Caco-2 (cell line): ENCODE results near the gene MCC. TPM values are rescaled to one million over a fixed set of nuclear protein-coding genes. Genes with fewer than 3 reads are reported as not detected.

ENCODE experiments used
- BruUV-seq: library from RNA; stranded (reverse); fragments of 400-500 nt; replicated peaks from 2 replicates; lab custom pipeline; 2021; lab: Mats Ljungman, UMichigan
- CTCF ChIA-PET: fragments of 300-600 bp; sonication (Branson Sonifier 250); formaldehyde crosslinking; loops from one replicate; lab custom pipeline; 2022; ENCODE audit warnings: antibody characterized with exemption; lab: Charles Lee
- POLR2A ChIA-PET: fragments of 300-600 bp; sonication (Branson Sonifier 250); formaldehyde crosslinking; loops from one replicate; lab custom pipeline; 2022; ENCODE audit warnings: antibody characterized with exemption; lab: Charles Lee
- DNase-seq, 2 experiments: peaks; one replicate each; pipeline versions ENCODE4 v3.0.0 to v3.0.0-alpha.2; 2020 to 2022
- H3K27me3 ChIP-seq: replicated peaks from 2 replicates; pipeline ENCODE4 v1.6.0; 2011; ENCODE audit warnings: low read length; ENCODE audit not compliant: control insufficient read depth, insufficient read depth
- H3K36me3 ChIP-seq: 2 replicates; pipeline ENCODE4 v1.5.1; 2011; ENCODE audit warnings: low read length; ENCODE audit not compliant: control insufficient read depth, insufficient read depth
- H3K4me1 ChIP-seq: fragments of 250-450 bp; sonication (Bioruptor Pico); 2 replicates; pipeline ENCODE4 v1.5.1; 2020; ENCODE audit warnings: mild to moderate bottlenecking
- H3K4me3 ChIP-seq: 2 replicates; pipeline ENCODE4 v1.5.1; 2011; ENCODE audit warnings: low read depth, mild to moderate bottlenecking, control low read depth, low read length
- H3K9me3 ChIP-seq: fragments of 250-450 bp; sonication (Bioruptor Pico); 2 replicates; pipeline ENCODE4 v1.5.1; 2020; ENCODE audit warnings: mild to moderate bottlenecking, moderate library complexity
- H3K27ac Mint-ChIP-seq: one replicate; pipeline ENCODE4 v1.8.0; 2022; ENCODE audit warnings: mixed read lengths; ENCODE audit not compliant: unreplicated experiment
- H3K27me3 Mint-ChIP-seq: one replicate; pipeline ENCODE4 v1.8.0; 2022; ENCODE audit warnings: mixed read lengths; ENCODE audit not compliant: insufficient read depth, unreplicated experiment
- H3K36me3 Mint-ChIP-seq: one replicate; pipeline ENCODE4 v1.8.0; 2022; ENCODE audit warnings: mild to moderate bottlenecking, mixed read lengths; ENCODE audit not compliant: insufficient read depth, unreplicated experiment
- H3K4me1 Mint-ChIP-seq: one replicate; pipeline ENCODE4 v1.8.0; 2022; ENCODE audit warnings: low read depth, mixed read lengths; ENCODE audit not compliant: unreplicated experiment
- H3K4me3 Mint-ChIP-seq: one replicate; pipeline ENCODE4 v1.8.0; 2022; ENCODE audit warnings: mild to moderate bottlenecking, moderate library complexity, mixed read lengths; ENCODE audit not compliant: unreplicated experiment
- H3K9me3 Mint-ChIP-seq: one replicate; pipeline ENCODE4 v1.8.0; 2022; ENCODE audit warnings: mixed read lengths; ENCODE audit not compliant: unreplicated experiment
- intact Hi-C: fragments of 100-400 bp; cut with micrococcal nuclease; formaldehyde crosslinking; loops from one replicate; pipeline ENCODE4 v1.10.0; 2022; ENCODE audit not compliant: unreplicated experiment
- total RNA-seq: library from RNA; stranded (reverse); gene quantifications from 2 replicates; pipeline ENCODE4 v1.2.3, GENCODE V29; 2022
- TF ChIP-seq, protein P1 (sequence below), 2 experiments: fragments of 200-600 bp in 1 of 2; IDR thresholded peaks; 1 replicate in 1 of 2; 2 replicates in 1 of 2; pipeline versions ENCODE4 v1.5.1 to v1.8.0; 2011 to 2022; ENCODE audit warnings: antibody characterized with exemption in 1 of 2, control low read depth in 1 of 2, inconsistent platforms in 1 of 2, low read depth in 1 of 2, low read length in 1 of 2, mild to moderate bottlenecking in 1 of 2, moderate library complexity in 1 of 2; ENCODE audit not compliant: insufficient read depth in 1 of 2, severe bottlenecking in 1 of 2, unreplicated experiment in 1 of 2

MCC gene
- total RNA-seq, 1 experiment from 2014 or later: 0.09 TPM

DNA sequence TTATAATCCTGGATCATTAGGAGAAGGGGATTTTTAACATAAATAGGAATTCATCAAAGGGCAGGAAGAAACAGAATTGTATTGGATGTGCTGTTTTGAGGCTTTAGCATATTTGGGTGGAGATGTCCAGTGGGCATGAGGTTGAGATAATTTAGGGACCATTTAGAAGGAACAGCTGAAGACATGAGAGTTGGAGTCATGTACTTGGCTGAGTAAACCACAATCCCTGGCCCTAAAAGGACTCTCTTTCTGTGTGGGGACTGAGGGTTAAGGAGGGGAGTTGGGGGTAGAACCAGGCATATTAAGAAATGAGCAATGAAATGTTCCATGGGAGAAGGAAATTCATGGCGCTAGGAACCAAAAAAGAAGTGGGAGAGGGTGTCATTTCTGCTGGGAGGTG, 450.1 kb downstream of the MCC start:
- Mint-ChIP-seq H3K9me3 (no peaks in the 10 kb centered on the region), H3K4me1 (no peaks in the 10 kb centered on the region), H3K36me3 (no peaks in the 10 kb centered on the region), H3K27me3 (no peaks in the 10 kb centered on the region), H3K4me3 (no peak overlapping the region), H3K27ac (no peak overlapping the region)
- H3K27me3 ChIP-seq: no peaks in the 10 kb centered on the region
- no peaks in the 10 kb centered on the region for H3K4me1 ChIP-seq
- no TSS peak for BruUV-seq
- no peaks in the 10 kb centered on the region for H3K9me3 ChIP-seq
- no peaks in the 10 kb centered on the region for H3K36me3 ChIP-seq
- no peak for DNase-seq
- H3K4me3 ChIP-seq: no peak overlapping the region
- TF ChIP-seq, protein P1, sequence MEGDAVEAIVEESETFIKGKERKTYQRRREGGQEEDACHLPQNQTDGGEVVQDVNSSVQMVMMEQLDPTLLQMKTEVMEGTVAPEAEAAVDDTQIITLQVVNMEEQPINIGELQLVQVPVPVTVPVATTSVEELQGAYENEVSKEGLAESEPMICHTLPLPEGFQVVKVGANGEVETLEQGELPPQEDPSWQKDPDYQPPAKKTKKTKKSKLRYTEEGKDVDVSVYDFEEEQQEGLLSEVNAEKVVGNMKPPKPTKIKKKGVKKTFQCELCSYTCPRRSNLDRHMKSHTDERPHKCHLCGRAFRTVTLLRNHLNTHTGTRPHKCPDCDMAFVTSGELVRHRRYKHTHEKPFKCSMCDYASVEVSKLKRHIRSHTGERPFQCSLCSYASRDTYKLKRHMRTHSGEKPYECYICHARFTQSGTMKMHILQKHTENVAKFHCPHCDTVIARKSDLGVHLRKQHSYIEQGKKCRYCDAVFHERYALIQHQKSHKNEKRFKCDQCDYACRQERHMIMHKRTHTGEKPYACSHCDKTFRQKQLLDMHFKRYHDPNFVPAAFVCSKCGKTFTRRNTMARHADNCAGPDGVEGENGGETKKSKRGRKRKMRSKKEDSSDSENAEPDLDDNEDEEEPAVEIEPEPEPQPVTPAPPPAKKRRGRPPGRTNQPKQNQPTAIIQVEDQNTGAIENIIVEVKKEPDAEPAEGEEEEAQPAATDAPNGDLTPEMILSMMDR (IDR thresholded peaks at IDR 0.05; ENCODE audit: insufficient read depth in 1 of 2, low read depth in 1 of 2, low read length in 1 of 2, severe bottlenecking in 1 of 2, unreplicated experiment in 1 of 2): no peak
- ChIA-PET POLR2A (no interaction called here), CTCF (no interaction called here)
- intact Hi-C loops: no loop called here

DNA sequence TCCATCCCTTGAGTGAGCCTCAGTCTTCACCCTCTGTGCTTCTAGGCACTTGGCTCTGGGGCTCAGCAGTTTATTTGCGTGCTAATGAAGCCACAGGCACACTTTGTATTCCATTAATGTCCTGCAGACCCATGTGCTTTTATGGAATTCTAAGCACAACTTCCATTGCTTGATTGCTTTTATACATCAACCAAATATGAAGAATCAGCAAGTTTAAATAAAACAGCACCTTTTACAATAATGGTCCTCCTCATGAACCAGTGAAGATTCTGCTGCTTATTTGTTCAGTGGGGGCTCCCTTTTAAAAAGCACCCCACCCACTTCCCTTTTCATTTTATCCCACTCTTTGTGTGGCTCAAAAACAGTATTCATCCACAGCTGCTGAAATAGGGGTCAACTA, 451.4 kb downstream of the MCC start:
- Mint-ChIP-seq H3K9me3 (no peaks in the 10 kb centered on the region), H3K36me3 (no peaks in the 10 kb centered on the region), H3K27me3 (no peaks in the 10 kb centered on the region), H3K4me1 (no peaks in the 10 kb centered on the region), H3K27ac (no peak overlapping the region), H3K4me3 (no peak overlapping the region)
- H3K4me1 ChIP-seq: no peaks in the 10 kb centered on the region
- intact Hi-C loops: no loop called here
- no peaks in the 10 kb centered on the region for H3K9me3 ChIP-seq
- TF ChIP-seq, protein P1 (IDR thresholded peaks at IDR 0.05; ENCODE audit: insufficient read depth in 1 of 2, low read depth in 1 of 2, low read length in 1 of 2, severe bottlenecking in 1 of 2, unreplicated experiment in 1 of 2): no peak
- no peak for DNase-seq
- no peaks in the 10 kb centered on the region for H3K36me3 ChIP-seq
- H3K27me3 ChIP-seq: no peaks in the 10 kb centered on the region
- no peak overlapping the region for H3K4me3 ChIP-seq
- no TSS peak for BruUV-seq
- CTCF ChIA-PET: no interaction called here
- POLR2A ChIA-PET: no interaction called here

DNA sequence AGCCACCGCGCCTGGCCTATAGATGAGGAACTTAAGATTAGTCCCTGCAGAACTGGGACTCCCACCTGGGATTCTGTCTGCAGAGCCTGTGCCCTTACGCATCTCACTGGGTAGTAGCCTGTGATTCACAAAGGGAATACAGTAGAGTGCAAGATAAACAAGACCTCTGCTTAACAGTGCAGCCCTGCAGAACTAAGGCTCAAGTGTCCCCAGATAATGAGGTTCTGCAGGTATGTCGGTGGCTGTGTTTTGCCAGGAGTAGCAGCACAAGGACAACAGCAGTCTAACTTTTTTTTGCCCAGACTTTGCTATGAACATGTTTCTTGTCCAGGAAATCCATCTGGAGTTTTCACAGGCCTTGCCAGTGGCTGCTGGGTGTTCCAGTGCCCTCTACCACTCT, 451.9 kb downstream of the MCC start:
- Mint-ChIP-seq H3K4me1 (no peaks in the 10 kb centered on the region), H3K9me3 (no peaks in the 10 kb centered on the region), H3K36me3 (no peaks in the 10 kb centered on the region), H3K27ac (no peak overlapping the region), H3K27me3 (no peaks in the 10 kb centered on the region), H3K4me3 (no peak overlapping the region)
- TF ChIP-seq, protein P1 (IDR thresholded peaks at IDR 0.05; ENCODE audit: insufficient read depth in 1 of 2, low read depth in 1 of 2, low read length in 1 of 2, severe bottlenecking in 1 of 2, unreplicated experiment in 1 of 2): no peak
- ChIA-PET CTCF (no interaction called here), POLR2A (no interaction called here)
- no peaks in the 10 kb centered on the region for H3K36me3 ChIP-seq
- no peaks in the 10 kb centered on the region for H3K9me3 ChIP-seq
- no peaks in the 10 kb centered on the region for H3K4me1 ChIP-seq
- no peak for DNase-seq
- no TSS peak for BruUV-seq
- H3K4me3 ChIP-seq: no peak overlapping the region
- intact Hi-C loops: no loop called here
- no peaks in the 10 kb centered on the region for H3K27me3 ChIP-seq
